Muscle of back (tissue), 11 donors: ENCODE results near the gene ZNF683. TPM values are rescaled to one million over a fixed set of nuclear protein-coding genes. Genes with fewer than 3 reads are reported as not detected.
"Not testable (repeated sequence)": the region's sequence is repeated elsewhere in the genome, so short reads cannot be mapped to it uniquely, and the experiment has no call there.

Source experiments
- DNase-seq, 3 donors: peaks; one replicate each; pipeline versions ENCODE4 v3.0.0 to v3.0.0-alpha.2; 2013
- polyA plus RNA-seq, 10 donors: library from polyadenylated mRNA; unstranded; fragments of 120-200 nt; gene quantifications; one replicate each; pipeline ENCODE4 v1.2.1, GENCODE V29; 2013; ENCODE audit not compliant: insufficient read length in 10 of 10

ZNF683 gene
- polyA plus RNA-seq, 10 donors, result not detected

GRCh38 chr1:26337206-26337535, 35.4 kb downstream of the ZNF683 start:
- DNase-seq, result no peak

DNA sequence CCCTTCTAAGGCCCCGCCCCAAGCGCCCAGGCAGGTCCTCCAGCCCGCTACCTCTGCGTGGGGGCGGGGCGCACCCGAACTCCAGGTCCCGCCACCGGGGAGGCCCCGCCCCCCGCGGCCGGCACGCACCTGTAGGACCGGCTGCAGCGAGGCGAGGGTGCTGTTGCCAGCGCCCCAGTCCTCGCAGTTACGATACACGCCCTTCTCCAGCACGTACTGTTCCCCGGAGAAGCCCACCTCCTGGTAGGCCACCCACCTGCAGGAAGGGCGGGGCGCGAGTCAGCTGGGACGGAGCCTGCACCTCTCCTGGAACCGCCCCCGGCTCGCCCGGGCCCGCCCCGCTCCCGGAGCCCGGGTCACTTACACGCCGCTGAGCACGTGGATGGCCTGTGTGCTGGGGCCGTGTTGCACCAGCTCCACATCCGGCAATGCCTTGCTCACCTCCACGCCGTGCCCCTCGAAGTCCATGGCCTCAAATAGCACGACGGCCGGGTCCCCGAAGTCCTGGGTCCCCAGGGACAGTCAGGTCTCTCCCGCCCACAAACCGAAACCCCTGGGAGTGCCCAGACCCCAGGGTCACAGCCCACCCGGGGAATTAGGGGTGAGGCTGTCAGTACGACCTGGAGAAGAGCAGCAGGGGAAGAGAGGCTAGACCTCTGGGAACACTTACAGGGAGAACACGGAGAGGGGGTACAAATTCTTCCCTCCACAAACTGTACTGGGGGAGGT, 35.9 kb downstream of the ZNF683 start:
- peak in 2 of 3 donors; percentile 7 to 33 for DNase-seq

- DNase-seq, result no peak
Observed at GRCh38 chr1:26335774-26336476, 36.6 kb downstream of the ZNF683 start.

GRCh38 chr1:26333312-26333711, 39.2 kb downstream of the ZNF683 start:
- DNase-seq, result not testable (repeated sequence)

GRCh38 chr1:26330276-26330675, 42.3 kb downstream of the ZNF683 start:
- no peak for DNase-seq

DNA sequence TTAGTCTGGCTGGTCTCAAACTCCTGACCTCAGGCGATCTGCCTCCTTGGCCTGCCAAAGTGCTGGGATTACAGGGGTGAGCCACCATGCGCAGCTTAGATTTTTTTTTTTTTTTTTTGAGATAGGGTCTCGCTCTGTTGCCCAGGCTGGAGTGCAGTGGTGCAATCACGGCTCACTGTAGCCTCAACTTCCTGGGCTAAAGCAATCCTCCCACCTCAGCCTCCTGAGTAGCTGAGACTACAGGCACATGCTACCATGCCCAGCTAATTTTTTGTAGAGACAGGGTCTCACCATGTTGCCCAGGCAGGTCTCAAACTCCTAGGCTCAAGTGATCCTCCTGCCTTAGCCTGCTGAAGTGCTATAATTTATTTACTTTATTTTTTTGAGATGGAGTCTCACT, 43.2 kb downstream of the ZNF683 start:
- DNase-seq, result not testable (repeated sequence)

- DNase-seq, result no peak
Observed at GRCh38 chr1:26328597-26328996, 44.0 kb downstream of the ZNF683 start.

DNA sequence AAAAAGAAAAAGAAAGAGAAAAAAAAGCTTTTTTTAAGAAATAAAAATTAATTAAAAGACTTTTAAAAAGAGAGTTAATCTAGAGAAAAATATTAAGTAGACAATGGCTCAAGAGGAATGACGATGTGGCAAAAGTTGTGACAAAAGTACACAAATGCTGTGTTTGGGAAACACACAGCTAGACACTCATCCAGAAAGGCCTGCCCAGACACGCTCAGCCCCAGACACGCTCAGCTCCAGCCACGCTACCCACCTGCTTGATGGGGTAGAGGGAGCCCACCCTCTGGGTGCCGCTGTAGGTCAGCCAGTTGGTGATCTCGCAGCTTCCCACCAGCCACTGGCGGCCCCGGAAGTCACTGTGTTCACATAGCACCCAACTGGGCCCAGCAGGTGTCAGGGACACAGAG, 44.6 kb downstream of the ZNF683 start:
- DNase-seq, result no peak

GRCh38 chr1:26324550-26324949, 48.0 kb downstream of the ZNF683 start:
- no peak for DNase-seq

GRCh38 chr1:26323382-26323781, 49.2 kb downstream of the ZNF683 start:
- no peak for DNase-seq

DNA sequence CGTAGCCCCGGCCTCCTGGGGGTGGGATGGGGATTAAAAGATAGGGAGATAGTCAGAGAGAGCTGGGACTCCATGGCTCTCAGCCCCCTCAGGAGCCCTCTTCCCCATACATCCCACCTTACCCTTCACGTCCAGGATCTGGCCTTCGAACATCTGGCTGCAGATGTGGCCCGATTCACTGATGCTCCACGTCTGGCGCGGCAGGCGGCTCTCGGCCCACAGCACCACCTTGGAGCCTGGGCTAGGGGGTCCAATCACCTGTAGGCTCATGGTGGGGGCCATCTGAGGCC, 50.6 kb downstream of the ZNF683 start:
- no peak for DNase-seq

DNA sequence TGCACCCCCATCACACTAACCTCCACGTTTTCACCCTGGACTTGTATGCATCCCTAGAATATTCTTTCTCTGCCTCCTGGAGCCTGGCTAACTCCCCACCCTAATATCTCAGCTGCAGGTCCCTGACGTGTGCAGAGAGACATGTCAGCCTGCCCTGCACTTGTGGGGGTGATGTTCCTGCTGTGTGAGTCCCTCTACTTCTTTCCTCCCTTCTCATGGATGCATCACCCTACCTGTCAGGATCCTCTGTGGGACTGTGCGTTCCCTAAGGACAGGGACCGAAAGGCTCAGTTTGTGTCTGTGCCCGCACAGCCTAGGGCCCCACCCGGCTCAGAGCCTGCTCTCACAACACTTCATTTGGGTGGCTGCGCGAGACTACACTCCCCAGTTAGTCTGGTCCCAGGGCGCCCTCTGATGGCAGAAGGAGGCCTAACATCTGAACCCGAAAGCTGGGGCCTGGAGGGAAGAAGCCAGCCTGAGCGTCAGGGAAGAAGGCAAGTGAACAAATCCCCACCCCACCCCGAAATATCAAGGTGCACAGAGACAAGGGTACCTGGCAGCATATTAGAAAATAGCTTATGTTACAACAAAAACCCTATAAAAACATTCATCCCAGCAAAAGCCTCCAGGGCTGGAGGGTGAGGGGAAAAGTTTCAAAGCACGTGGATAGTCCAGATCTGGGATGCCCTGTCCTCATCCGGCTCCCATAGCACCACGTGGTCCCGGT, 51.1 kb downstream of the ZNF683 start:
- peak; percentile 79 to 93 (median 89) for DNase-seq

DNA sequence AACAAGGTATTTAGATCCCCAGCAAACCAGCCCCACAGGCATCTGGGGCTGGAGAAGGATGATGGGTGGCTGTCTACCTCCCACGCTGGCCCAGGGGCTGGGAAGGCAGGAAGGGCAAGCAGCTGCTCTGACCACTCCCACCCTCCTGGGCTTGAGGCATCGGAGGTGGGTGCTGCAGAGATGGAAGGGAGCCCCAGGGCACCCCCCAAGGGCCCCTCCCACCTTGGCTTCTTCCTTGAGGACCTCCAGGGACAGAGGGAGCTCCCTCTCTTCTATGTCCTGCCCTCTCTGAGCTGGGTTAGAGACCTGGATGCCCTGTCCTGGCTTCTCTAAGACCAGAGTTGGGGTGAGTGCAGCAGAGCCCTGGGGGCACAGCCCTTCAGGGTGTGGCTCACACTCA, 51.7 kb downstream of the ZNF683 start:
- no peak for DNase-seq

- DNase-seq, result no peak
Observed at GRCh38 chr1:26318338-26319064, 54.0 kb downstream of the ZNF683 start.

DNA sequence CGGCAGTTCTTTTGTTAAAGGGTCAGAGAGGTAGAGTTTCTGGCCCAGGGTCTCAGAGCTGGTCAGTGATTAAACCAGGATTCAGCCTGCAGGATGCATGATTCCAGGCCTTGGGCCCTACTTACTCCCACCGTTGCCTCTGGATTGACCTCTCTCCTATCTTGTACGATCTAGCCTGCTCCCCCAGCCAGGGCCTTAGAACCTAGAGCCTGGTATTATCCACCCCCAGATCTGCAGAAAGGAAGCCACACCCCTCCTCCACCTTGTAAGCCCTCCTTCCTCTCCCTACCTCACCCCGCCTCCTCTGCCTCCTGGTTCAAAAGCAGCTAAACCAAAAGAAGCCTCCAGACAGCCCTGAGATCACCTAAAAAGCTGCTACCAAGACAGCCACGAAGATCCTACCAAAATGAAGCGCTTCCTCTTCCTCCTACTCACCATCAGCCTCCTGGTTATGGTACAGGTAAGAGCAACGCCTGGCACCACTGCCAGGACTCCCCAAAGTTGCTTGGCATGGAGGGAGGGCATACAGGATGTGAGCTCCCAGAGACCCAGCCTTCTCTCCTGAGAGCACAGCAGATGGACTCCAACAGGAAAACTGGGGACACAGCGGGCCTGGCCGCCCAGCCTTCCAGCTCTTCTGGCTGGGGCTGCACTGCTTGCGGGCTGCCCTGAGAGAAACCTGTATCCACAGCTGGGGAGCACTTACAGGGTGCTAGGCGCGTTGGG, 54.8 kb downstream of the ZNF683 start, which contains the start of gene CD52:
CD52 (plus strand) TSS at position 347 of the 726 bp plus-strand sequence; CDS start at position 407, 60 bp downstream.
- no peak for DNase-seq

GRCh38 chr1:26317146-26317545, 55.4 kb downstream of the ZNF683 start:
- DNase-seq, result no peak

DNA sequence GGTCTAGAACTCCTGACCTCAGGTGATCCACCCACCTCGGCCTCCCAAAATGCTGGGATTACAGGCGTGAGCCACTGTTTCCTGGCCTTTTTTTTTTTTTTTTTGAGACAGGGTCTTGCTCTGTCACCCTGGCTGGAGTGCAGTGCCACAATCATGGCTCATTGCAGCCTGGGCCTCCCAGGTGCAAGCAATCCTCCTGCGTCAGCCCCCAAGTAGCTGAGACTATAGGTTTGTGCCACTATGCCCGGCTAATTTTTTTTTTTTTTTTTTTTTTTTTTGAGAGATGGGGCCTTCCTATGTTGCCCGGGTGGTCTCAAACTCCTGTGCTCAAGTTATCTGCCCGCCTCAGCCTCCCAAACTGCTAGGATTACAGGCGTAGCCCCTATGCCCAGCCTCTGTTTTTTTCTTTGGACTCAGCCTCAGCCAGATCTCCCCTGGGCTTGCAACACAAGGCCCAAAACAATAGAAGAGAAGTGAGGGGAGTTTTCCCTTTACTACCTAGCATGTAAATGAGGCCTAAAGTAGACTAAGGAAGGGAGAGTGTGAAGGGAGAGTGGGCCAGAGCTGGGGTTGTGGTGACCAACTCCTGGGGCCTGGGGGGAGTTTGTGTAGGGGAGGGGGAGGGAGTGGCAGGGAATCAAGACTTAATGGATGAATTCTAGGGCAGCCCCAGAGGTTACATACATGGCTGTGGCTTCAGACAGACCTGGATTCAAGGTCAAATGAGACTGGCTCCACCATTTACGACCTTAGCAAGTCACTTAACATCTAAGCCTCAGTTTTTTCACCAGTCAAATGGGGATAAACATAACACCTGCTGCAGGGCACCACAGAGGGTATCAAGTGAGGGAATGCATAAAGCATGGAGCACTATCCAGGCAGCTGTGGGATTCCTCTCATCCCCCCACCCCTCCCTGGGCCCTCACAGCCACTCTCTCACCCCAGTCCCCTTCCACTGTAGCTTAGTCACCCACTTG, 56.4 kb downstream of the ZNF683 start:
- no peak for DNase-seq

- no peak for DNase-seq
Observed at GRCh38 chr1:26314501-26314900, 58.0 kb downstream of the ZNF683 start.
